ENCODE data around the gene EPN1. TPM values are rescaled to one million over a fixed set of nuclear protein-coding genes. Genes with fewer than 3 reads are reported as not detected.

The EPN1 gene
- total and polyA plus RNA-seq, 9 of the 15 experiments (the other 6 are each of a cell fraction or from before 2014, with no cell fraction given): 0.08 to 138 (median 12.7) TPM

GRCh38 chr19:55653651-55654322 is 21.2 kb upstream of the EPN1 start (continued):
- TF ChIP-seq HDAC8 (tag; IDR thresholded peaks at IDR 0.05): no peak
- TF ChIP-seq KLF6 (CRISPR knock-in tag; IDR thresholded peaks at IDR 0.05; ENCODE audit: borderline replicate concordance): no peak
- no peak for TF ChIP-seq NCOA4 (IDR thresholded peaks at IDR 0.05; ENCODE audit: partially characterized antibody)
- peak; percentile 40 for TF ChIP-seq DACH1 (IDR thresholded peaks at IDR 0.05; ENCODE audit: partially characterized antibody)
- TF ChIP-seq XRCC3 (IDR thresholded peaks at IDR 0.05): no peak
- TF ChIP-seq GATAD2A (IDR thresholded peaks at IDR 0.05): peak; percentile 88
- TF ChIP-seq, protein P1, sequence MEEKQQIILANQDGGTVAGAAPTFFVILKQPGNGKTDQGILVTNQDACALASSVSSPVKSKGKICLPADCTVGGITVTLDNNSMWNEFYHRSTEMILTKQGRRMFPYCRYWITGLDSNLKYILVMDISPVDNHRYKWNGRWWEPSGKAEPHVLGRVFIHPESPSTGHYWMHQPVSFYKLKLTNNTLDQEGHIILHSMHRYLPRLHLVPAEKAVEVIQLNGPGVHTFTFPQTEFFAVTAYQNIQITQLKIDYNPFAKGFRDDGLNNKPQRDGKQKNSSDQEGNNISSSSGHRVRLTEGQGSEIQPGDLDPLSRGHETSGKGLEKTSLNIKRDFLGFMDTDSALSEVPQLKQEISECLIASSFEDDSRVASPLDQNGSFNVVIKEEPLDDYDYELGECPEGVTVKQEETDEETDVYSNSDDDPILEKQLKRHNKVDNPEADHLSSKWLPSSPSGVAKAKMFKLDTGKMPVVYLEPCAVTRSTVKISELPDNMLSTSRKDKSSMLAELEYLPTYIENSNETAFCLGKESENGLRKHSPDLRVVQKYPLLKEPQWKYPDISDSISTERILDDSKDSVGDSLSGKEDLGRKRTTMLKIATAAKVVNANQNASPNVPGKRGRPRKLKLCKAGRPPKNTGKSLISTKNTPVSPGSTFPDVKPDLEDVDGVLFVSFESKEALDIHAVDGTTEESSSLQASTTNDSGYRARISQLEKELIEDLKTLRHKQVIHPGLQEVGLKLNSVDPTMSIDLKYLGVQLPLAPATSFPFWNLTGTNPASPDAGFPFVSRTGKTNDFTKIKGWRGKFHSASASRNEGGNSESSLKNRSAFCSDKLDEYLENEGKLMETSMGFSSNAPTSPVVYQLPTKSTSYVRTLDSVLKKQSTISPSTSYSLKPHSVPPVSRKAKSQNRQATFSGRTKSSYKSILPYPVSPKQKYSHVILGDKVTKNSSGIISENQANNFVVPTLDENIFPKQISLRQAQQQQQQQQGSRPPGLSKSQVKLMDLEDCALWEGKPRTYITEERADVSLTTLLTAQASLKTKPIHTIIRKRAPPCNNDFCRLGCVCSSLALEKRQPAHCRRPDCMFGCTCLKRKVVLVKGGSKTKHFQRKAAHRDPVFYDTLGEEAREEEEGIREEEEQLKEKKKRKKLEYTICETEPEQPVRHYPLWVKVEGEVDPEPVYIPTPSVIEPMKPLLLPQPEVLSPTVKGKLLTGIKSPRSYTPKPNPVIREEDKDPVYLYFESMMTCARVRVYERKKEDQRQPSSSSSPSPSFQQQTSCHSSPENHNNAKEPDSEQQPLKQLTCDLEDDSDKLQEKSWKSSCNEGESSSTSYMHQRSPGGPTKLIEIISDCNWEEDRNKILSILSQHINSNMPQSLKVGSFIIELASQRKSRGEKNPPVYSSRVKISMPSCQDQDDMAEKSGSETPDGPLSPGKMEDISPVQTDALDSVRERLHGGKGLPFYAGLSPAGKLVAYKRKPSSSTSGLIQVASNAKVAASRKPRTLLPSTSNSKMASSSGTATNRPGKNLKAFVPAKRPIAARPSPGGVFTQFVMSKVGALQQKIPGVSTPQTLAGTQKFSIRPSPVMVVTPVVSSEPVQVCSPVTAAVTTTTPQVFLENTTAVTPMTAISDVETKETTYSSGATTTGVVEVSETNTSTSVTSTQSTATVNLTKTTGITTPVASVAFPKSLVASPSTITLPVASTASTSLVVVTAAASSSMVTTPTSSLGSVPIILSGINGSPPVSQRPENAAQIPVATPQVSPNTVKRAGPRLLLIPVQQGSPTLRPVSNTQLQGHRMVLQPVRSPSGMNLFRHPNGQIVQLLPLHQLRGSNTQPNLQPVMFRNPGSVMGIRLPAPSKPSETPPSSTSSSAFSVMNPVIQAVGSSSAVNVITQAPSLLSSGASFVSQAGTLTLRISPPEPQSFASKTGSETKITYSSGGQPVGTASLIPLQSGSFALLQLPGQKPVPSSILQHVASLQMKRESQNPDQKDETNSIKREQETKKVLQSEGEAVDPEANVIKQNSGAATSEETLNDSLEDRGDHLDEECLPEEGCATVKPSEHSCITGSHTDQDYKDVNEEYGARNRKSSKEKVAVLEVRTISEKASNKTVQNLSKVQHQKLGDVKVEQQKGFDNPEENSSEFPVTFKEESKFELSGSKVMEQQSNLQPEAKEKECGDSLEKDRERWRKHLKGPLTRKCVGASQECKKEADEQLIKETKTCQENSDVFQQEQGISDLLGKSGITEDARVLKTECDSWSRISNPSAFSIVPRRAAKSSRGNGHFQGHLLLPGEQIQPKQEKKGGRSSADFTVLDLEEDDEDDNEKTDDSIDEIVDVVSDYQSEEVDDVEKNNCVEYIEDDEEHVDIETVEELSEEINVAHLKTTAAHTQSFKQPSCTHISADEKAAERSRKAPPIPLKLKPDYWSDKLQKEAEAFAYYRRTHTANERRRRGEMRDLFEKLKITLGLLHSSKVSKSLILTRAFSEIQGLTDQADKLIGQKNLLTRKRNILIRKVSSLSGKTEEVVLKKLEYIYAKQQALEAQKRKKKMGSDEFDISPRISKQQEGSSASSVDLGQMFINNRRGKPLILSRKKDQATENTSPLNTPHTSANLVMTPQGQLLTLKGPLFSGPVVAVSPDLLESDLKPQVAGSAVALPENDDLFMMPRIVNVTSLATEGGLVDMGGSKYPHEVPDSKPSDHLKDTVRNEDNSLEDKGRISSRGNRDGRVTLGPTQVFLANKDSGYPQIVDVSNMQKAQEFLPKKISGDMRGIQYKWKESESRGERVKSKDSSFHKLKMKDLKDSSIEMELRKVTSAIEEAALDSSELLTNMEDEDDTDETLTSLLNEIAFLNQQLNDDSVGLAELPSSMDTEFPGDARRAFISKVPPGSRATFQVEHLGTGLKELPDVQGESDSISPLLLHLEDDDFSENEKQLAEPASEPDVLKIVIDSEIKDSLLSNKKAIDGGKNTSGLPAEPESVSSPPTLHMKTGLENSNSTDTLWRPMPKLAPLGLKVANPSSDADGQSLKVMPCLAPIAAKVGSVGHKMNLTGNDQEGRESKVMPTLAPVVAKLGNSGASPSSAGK (IDR thresholded peaks at IDR 0.05): peak; percentile 82
- TF ChIP-seq, protein P2, sequence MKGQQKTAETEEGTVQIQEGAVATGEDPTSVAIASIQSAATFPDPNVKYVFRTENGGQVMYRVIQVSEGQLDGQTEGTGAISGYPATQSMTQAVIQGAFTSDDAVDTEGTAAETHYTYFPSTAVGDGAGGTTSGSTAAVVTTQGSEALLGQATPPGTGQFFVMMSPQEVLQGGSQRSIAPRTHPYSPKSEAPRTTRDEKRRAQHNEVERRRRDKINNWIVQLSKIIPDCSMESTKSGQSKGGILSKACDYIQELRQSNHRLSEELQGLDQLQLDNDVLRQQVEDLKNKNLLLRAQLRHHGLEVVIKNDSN (CRISPR knock-in tag; IDR thresholded peaks at IDR 0.05): no peak
- TF ChIP-seq ZNF592 (IDR thresholded peaks at IDR 0.05): peak; percentile 86
- no peak for TF ChIP-seq HEY1 (CRISPR knock-in tag; IDR thresholded peaks at IDR 0.05; ENCODE audit: borderline replicate concordance)
- no peak for TF ChIP-seq MCM7 (IDR thresholded peaks at IDR 0.05)
